NCI-H2107 treated with DMSO at 0.1 percent for 48 hours (cell line): ENCODE measurements around the gene CCDC80.

Source experiments
- DNase-seq: peaks from one replicate; lab custom pipeline; 2025; ENCODE audit not compliant: unreplicated experiment; lab: John Stamatoyannopoulos, UW

Gene CCDC80

GRCh38 chr3:112593258-112593657, 47.7 kb downstream of the CCDC80 start:
- DNase-seq: no peak

GRCh38 chr3:112587336-112587735, 53.6 kb downstream of the CCDC80 start:
- DNase-seq: peak; percentile 18

- DNase-seq: no peak
Measured at GRCh38 chr3:112585782-112586181, 55.2 kb downstream of the CCDC80 start.

- DNase-seq: no peak
Measured at GRCh38 chr3:112583105-112583504, 57.8 kb downstream of the CCDC80 start.

GRCh38 chr3:112582244-112582874, 58.6 kb downstream of the CCDC80 start:
- DNase-seq: peak; percentile 52

GRCh38 chr3:112579697-112580096, 61.2 kb downstream of the CCDC80 start:
- no peak for DNase-seq

GRCh38 chr3:112579232-112579631, 61.7 kb downstream of the CCDC80 start:
- no peak for DNase-seq

- DNase-seq: no peak
Measured at GRCh38 chr3:112572701-112573100, 68.2 kb downstream of the CCDC80 start.

- DNase-seq: no peak
Measured at GRCh38 chr3:112569265-112569664, 71.7 kb downstream of the CCDC80 start.

GRCh38 chr3:112568642-112569041, 72.3 kb downstream of the CCDC80 start:
- no peak for DNase-seq

GRCh38 chr3:112564940-112565305, 76.0 kb downstream of the CCDC80 start:
- DNase-seq: no peak

GRCh38 chr3:112564247-112564939, 76.5 kb downstream of the CCDC80 start:
- DNase-seq: peak; percentile 22

- DNase-seq: peak; percentile 99
Measured at GRCh38 chr3:112561734-112562529, 79.0 kb downstream of the CCDC80 start, which contains the start of the genes ATG3 and SLC35A5. Gene ATG3 (minus strand): TSS chr3:112561962. CDS start chr3:112561528, 434 bp downstream. Gene SLC35A5 (plus strand): TSS chr3:112562045. CDS start chr3:112563404, 1,359 bp downstream.

- DNase-seq: no peak
Measured at GRCh38 chr3:112561484-112561733, 79.5 kb downstream of the CCDC80 start.

GRCh38 chr3:112560721-112561483, 80.0 kb downstream of the CCDC80 start:
- peak; percentile 25 for DNase-seq

GRCh38 chr3:112560307-112560706, 80.6 kb downstream of the CCDC80 start:
- no peak for DNase-seq

- DNase-seq: no peak
Measured at GRCh38 chr3:112557976-112558375, 83.0 kb downstream of the CCDC80 start.

GRCh38 chr3:112555535-112556170, 85.3 kb downstream of the CCDC80 start:
- peak; percentile 6 for DNase-seq

- DNase-seq: no peak
Measured at GRCh38 chr3:112550859-112551258, 90.1 kb downstream of the CCDC80 start.
